DND-41 (cell line): ENCODE data around the gene FEN1.

Experiments
- ATAC-seq: fragments of 200-7000 bp; cut with Tn5 transposase; 3 replicates; pipeline ENCODE4 v1.9.1; 2021; ENCODE audit warnings: low read depth; ENCODE audit not compliant: insufficient read depth
- DNase-seq: peaks from one replicate; pipeline ENCODE4 v3.0.0-alpha.2; 2020
- H2AFZ ChIP-seq: 2 replicates; pipeline ENCODE4 v1.6.0; 2012; ENCODE audit warnings: low read depth, low read length
- H3K27ac ChIP-seq: 2 replicates; pipeline ENCODE4 v1.5.1; 2012; ENCODE audit warnings: low read length, inconsistent platforms
- H3K27me3 ChIP-seq: fragments of 200-600 bp; sonication (generic); 2 replicates; pipeline ENCODE4 v1.6.0; 2012; ENCODE audit warnings: low read length, mild to moderate bottlenecking, inconsistent platforms; ENCODE audit not compliant: insufficient read depth, poor library complexity
- H3K36me3 ChIP-seq: 2 replicates; pipeline ENCODE4 v1.5.1; 2012; ENCODE audit warnings: low read length, inconsistent platforms; ENCODE audit not compliant: insufficient read depth
- H3K4me1 ChIP-seq: 2 replicates; pipeline ENCODE4 v1.5.1; 2012; ENCODE audit warnings: mild to moderate bottlenecking, low read length; ENCODE audit not compliant: insufficient read depth
- H3K4me2 ChIP-seq: 2 replicates; pipeline ENCODE4 v1.6.0; 2012; ENCODE audit warnings: mild to moderate bottlenecking, moderate library complexity, low read length, inconsistent platforms; ENCODE audit not compliant: insufficient read depth
- H3K4me3 ChIP-seq, 2 experiments: fragments of 200-600 bp in 1 of 2; shearing (Covaris generic) in 1 of 2; 2 replicates each; pipeline ENCODE4 v1.5.1; 2012 to 2016; ENCODE audit warnings: inconsistent platforms in 2 of 2, low read length in 2 of 2, mild to moderate bottlenecking in 2 of 2, low read depth in 1 of 2, moderate library complexity in 1 of 2
- H3K79me2 ChIP-seq: 2 replicates; pipeline ENCODE4 v1.6.0; 2012; ENCODE audit warnings: low read length, inconsistent platforms; ENCODE audit not compliant: insufficient read depth
- H3K9ac ChIP-seq: 2 replicates; pipeline ENCODE4 v1.6.0; 2012; ENCODE audit warnings: low read depth, mild to moderate bottlenecking, inconsistent platforms, low read length, moderate library complexity
- H3K9me3 ChIP-seq: 2 replicates; pipeline ENCODE4 v1.5.1; 2012; ENCODE audit warnings: low read length, moderate library complexity, mild to moderate bottlenecking, inconsistent platforms; ENCODE audit not compliant: insufficient read depth, severe bottlenecking
- H4K20me1 ChIP-seq: 2 replicates; pipeline ENCODE4 v1.6.0; 2012; ENCODE audit warnings: low read length; ENCODE audit not compliant: insufficient read depth
- EZH2 ChIP-seq: IDR thresholded peaks from 3 replicates; pipeline ENCODE4 v1.6.1; 2012; ENCODE audit warnings: borderline replicate concordance, low read depth, mild to moderate bottlenecking, moderate library complexity, low read length, inconsistent platforms; ENCODE audit not compliant: severe bottlenecking
- TF ChIP-seq, protein P1 (sequence below): IDR thresholded peaks from 2 replicates; pipeline ENCODE4 v1.5.1; 2012; ENCODE audit warnings: borderline replicate concordance, low read length, moderate library complexity, mild to moderate bottlenecking; ENCODE audit not compliant: poor library complexity, severe bottlenecking; ENCODE audit errors: extremely low read depth

The FEN1 gene

DNA sequence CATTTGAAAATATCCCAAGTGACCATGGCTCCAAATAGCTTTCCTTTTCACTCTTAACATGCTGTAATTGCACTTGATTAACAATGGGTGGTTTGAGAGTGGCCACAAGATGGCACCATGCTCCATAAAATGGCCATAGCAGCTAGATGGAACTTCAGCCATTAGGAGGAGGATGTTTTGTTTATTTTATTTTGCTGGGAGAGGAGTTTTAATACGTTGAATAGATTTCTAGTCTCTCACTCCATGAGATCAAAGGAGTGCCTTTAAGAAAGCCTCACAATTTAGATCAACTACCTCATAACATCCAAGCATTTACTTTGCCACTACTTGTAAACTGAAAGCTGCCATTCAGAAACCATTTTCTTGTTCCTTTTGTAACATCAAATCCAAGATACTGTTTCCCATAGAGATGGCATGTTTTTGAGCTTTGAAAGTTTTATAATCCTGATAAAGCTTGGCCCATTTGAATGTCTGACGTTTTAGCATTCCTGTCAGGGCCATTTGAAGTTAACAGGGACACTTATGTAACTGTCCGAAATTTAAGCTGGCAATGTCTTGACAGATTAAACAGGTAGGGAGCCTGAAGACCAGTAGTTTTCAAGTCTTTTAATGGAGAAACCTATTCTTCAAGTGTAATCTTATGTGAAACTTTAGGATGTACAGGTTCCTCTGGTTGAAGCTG is 4.7 kb downstream of the FEN1 start:
- H3K79me2 ChIP-seq, result peaks cover 99% of the 10 kb centered on the region
- ATAC-seq, result peak; percentile 37
- peaks cover 76% of the 10 kb centered on the region for H3K36me3 ChIP-seq
- H3K4me1 ChIP-seq, result peaks cover 43% of the 10 kb centered on the region
- no peak overlapping the region for H3K9ac ChIP-seq
- TF ChIP-seq, protein P1, sequence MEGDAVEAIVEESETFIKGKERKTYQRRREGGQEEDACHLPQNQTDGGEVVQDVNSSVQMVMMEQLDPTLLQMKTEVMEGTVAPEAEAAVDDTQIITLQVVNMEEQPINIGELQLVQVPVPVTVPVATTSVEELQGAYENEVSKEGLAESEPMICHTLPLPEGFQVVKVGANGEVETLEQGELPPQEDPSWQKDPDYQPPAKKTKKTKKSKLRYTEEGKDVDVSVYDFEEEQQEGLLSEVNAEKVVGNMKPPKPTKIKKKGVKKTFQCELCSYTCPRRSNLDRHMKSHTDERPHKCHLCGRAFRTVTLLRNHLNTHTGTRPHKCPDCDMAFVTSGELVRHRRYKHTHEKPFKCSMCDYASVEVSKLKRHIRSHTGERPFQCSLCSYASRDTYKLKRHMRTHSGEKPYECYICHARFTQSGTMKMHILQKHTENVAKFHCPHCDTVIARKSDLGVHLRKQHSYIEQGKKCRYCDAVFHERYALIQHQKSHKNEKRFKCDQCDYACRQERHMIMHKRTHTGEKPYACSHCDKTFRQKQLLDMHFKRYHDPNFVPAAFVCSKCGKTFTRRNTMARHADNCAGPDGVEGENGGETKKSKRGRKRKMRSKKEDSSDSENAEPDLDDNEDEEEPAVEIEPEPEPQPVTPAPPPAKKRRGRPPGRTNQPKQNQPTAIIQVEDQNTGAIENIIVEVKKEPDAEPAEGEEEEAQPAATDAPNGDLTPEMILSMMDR, result peak; percentile 92
- no peak for TF ChIP-seq EZH2
- H3K4me2 ChIP-seq, result peak overlapping the region; percentile 91; the same call in 1 of the 2 replicates
- peaks cover 40% of the 10 kb centered on the region for H4K20me1 ChIP-seq
- no peak overlapping the region for H3K4me3 ChIP-seq
- DNase-seq, result peak; percentile 74
- H3K27ac ChIP-seq, result peak overlapping the region; percentile 36; the same call in 1 of the 2 replicates
- no peak overlapping the region for H2AFZ ChIP-seq
- H3K9me3 ChIP-seq, result no peaks in the 10 kb centered on the region
- H3K27me3 ChIP-seq, result no peaks in the 10 kb centered on the region

DNA sequence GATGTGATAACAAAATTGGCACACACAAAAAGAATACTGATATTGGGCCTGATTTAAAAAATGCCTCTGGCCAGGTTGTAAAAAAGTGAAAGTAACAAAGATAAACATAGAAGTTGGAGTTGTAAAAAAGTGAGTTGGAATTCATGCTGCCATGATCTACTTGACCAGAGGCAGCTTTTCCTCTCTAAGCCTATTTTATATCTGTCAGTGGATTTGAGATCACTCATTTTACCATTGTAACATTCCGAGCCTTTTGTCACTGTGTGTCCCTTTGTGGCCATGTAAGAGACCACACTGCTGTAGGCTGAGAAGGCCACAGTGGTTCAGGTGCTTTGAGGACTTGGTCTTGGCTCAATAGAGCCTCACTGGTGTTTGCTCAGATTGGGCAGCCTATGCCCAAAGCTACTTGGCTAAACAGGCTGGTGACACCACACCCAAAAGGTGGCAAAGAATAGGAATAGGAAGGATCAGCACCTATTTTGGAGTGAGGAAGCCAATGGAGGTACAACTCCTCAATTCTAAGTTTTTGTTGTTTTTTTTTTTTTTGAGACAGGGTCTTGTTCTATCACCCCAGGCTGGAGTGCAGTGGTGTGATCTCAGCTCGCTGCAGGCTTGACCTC is 7.1 kb downstream of the FEN1 start:
- peaks cover 99% of the 10 kb centered on the region for H3K79me2 ChIP-seq
- H4K20me1 ChIP-seq, result peaks cover 46% of the 10 kb centered on the region
- TF ChIP-seq, protein P1, result no peak
- TF ChIP-seq EZH2, result no peak
- no peak overlapping the region for H3K4me2 ChIP-seq
- peaks cover 31% of the 10 kb centered on the region for H3K4me1 ChIP-seq
- no peak overlapping the region for H3K27ac ChIP-seq
- H3K9ac ChIP-seq, result no peak overlapping the region
- no peaks in the 10 kb centered on the region for H3K9me3 ChIP-seq
- ATAC-seq (no peak), DNase-seq (no peak)
- no peak overlapping the region for H2AFZ ChIP-seq
- no peak overlapping the region for H3K4me3 ChIP-seq
- no peaks in the 10 kb centered on the region for H3K27me3 ChIP-seq
- H3K36me3 ChIP-seq, result peaks cover 96% of the 10 kb centered on the region

GRCh38 chr11:61800331-61801281 is 7.9 kb downstream of the FEN1 start:
- Histone ChIP-seq H3K9ac (no peak overlapping the region), H3K27me3 (no peaks in the 10 kb centered on the region), H3K4me3 (no peak overlapping the region), H4K20me1 (peaks cover 38% of the 10 kb centered on the region), H3K9me3 (no peaks in the 10 kb centered on the region), H2AFZ (no peak overlapping the region), H3K4me2 (no peak overlapping the region), H3K36me3 (peaks cover 96% of the 10 kb centered on the region), H3K4me1 (peaks cover 22% of the 10 kb centered on the region), H3K79me2 (peaks cover 97% of the 10 kb centered on the region), H3K27ac (no peak overlapping the region)
- no peak for DNase-seq
- TF ChIP-seq EZH2, result no peak
- TF ChIP-seq, protein P1, result no peak
- ATAC-seq, result no peak
